Upper lobe of right lung (tissue), 1 donor: ENCODE results near the gene MGAT4C. TPM values are rescaled to one million over a fixed set of nuclear protein-coding genes. Genes with fewer than 3 reads are reported as not detected.

Source experiments
- ATAC-seq: fragments of 200-7000 bp; cut with Tn5 transposase; one replicate; pipeline ENCODE4 v1.9.1; 2020; ENCODE audit warnings: mild to moderate bottlenecking, moderate library complexity
- DNase-seq: peaks from one replicate; pipeline ENCODE4 v3.0.0-alpha.2; 2020
- H3K27ac ChIP-seq: fragments of 200-600 bp; one replicate; pipeline ENCODE4 v1.8.0; 2022
- H3K27me3 ChIP-seq: fragments of 200-600 bp; one replicate; pipeline ENCODE4 v1.8.0; 2022; ENCODE audit warnings: mild to moderate bottlenecking
- H3K36me3 ChIP-seq: fragments of 200-600 bp; one replicate; pipeline ENCODE4 v1.8.0; 2022
- H3K4me1 ChIP-seq: fragments of 200-600 bp; one replicate; pipeline ENCODE4 v1.8.0; 2022
- H3K4me3 ChIP-seq: fragments of 200-600 bp; one replicate; pipeline ENCODE4 v1.8.0; 2022; ENCODE audit warnings: mild to moderate bottlenecking
- H3K9me3 ChIP-seq: fragments of 200-600 bp; one replicate; pipeline ENCODE4 v1.8.0; 2022
- intact Hi-C: fragments of 100-400 bp; cut with DNase I; formaldehyde crosslinking; loops from one replicate; pipeline ENCODE4 v1.11.0; 2022
- total RNA-seq: library from RNA; stranded (reverse); fragmentation: NEBNext Ultra II Directional; extraction: Animal tissue kit (Norgen Biotek cat#: 25700); gene quantifications from one replicate; pipeline ENCODE4 v1.2.1, GENCODE V29; 2021
- TF ChIP-seq, protein P1 (sequence below): fragments of 200-600 bp; IDR thresholded peaks from one replicate; pipeline ENCODE4 v1.8.0; 2022; ENCODE audit warnings: antibody characterized with exemption
- donor health status: DM: no; HTN: yes; CAD: no; lungs with severe emphysema.

Gene MGAT4C
- total RNA-seq, 1 donor from 2014 or later: 0.67 TPM

DNA sequence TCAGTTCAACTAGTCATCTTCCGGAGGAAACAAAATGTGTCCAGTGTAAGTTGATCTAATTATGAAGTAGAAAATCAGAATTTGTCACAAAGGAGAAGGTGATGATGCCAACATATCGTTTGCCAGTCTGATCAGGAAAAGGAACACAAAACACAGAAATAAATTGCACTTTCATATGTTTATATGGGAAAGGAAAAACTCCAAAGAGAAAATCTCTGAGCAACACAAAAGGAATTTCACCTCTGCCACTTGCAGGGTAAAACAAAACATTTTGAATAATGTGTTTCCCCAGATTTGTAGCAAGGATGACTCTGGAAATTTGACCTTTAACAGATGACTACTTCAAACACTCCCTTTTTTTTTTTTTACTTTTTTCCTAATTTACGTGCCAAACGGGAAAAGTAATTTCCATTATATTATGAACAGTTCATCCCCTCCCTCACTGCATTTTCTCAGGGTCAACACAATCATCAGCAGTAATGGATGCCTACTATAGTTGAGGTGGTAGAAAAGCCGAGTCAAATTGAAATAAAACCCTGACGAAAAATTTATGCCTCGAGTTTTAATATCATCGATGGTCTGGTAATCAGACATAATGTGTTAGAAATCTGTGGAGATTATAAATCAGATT is 25.6 kb downstream of the MGAT4C start:
- H3K4me3 ChIP-seq: no peak overlapping the region
- H3K27me3 ChIP-seq: no peaks in the 10 kb centered on the region
- ATAC-seq (no peak), DNase-seq (no peak)
- no peaks in the 10 kb centered on the region for H3K36me3 ChIP-seq
- intact Hi-C loops: no loop called here
- H3K4me1 ChIP-seq: no peaks in the 10 kb centered on the region
- TF ChIP-seq, protein P1, sequence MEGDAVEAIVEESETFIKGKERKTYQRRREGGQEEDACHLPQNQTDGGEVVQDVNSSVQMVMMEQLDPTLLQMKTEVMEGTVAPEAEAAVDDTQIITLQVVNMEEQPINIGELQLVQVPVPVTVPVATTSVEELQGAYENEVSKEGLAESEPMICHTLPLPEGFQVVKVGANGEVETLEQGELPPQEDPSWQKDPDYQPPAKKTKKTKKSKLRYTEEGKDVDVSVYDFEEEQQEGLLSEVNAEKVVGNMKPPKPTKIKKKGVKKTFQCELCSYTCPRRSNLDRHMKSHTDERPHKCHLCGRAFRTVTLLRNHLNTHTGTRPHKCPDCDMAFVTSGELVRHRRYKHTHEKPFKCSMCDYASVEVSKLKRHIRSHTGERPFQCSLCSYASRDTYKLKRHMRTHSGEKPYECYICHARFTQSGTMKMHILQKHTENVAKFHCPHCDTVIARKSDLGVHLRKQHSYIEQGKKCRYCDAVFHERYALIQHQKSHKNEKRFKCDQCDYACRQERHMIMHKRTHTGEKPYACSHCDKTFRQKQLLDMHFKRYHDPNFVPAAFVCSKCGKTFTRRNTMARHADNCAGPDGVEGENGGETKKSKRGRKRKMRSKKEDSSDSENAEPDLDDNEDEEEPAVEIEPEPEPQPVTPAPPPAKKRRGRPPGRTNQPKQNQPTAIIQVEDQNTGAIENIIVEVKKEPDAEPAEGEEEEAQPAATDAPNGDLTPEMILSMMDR: no peak
- H3K27ac ChIP-seq: no peak overlapping the region
- no peaks in the 10 kb centered on the region for H3K9me3 ChIP-seq

- no peak overlapping the region for H3K27ac ChIP-seq
- no peaks in the 10 kb centered on the region for H3K36me3 ChIP-seq
- no peak overlapping the region for H3K4me3 ChIP-seq
- no peaks in the 10 kb centered on the region for H3K27me3 ChIP-seq
- TF ChIP-seq, protein P1: no peak
- no peak for ATAC-seq
- H3K9me3 ChIP-seq: no peaks in the 10 kb centered on the region
- intact Hi-C loops: no loop called here
- H3K4me1 ChIP-seq: no peaks in the 10 kb centered on the region
- no peak for DNase-seq
Observed at GRCh38 chr12:86229772-86230171, 26.4 kb downstream of the MGAT4C start.

- TF ChIP-seq, protein P1: no peak
- H3K27ac ChIP-seq: no peak overlapping the region
- intact Hi-C loops: no loop called here
- no peak overlapping the region for H3K4me3 ChIP-seq
- no peaks in the 10 kb centered on the region for H3K27me3 ChIP-seq
- no peak for DNase-seq
- H3K9me3 ChIP-seq: no peaks in the 10 kb centered on the region
- no peak for ATAC-seq
- H3K4me1 ChIP-seq: no peaks in the 10 kb centered on the region
- no peaks in the 10 kb centered on the region for H3K36me3 ChIP-seq
Observed at GRCh38 chr12:86228656-86229055, 27.5 kb downstream of the MGAT4C start.

DNA sequence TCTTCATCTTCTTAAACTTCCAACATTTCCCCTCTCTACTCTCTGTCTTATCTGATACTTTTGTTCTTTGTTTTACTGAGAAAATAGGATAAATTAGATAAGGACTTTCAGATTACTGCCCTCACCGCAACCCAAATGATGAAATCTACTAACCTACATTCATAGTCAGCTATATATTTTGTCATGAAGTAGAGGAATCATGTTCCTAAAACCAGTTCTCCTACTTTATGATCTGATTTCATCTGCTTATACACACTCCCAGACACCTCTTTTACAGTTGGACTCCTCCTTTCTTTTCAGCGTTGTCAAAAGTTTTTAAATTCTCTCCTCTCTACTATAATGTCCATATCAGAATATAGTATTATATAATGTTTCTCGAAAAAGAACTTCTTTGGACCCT is 29.7 kb downstream of the MGAT4C start:
- ATAC-seq: no peak
- intact Hi-C loops: no loop called here
- Histone ChIP-seq H3K4me1 (no peaks in the 10 kb centered on the region), H3K27ac (no peak overlapping the region), H3K4me3 (no peak overlapping the region), H3K36me3 (no peaks in the 10 kb centered on the region), H3K27me3 (no peaks in the 10 kb centered on the region), H3K9me3 (no peaks in the 10 kb centered on the region)
- TF ChIP-seq, protein P1: no peak
- DNase-seq: no peak

DNA sequence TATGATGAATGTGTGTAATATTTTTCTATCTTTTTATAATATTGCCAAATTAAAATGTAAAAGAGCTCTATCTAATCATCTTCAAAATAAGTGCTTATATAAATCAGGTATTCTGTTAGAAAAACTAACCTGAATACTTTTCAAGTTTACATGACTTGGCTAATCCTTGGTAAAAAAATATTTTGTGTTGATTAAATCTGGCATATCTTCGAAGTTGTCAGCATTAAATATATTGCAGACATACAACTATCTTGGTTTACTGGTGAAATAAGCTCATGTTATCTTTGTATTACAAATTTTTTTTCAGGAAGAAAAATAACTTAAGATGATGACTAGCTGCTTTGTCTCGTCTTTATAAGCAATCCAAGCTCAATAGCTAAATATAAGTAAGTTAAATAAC is 39.6 kb downstream of the MGAT4C start:
- DNase-seq: no peak
- intact Hi-C loops: no loop called here
- TF ChIP-seq, protein P1: no peak

GRCh38 chr12:86213012-86213411 is 43.2 kb downstream of the MGAT4C start:
- Histone ChIP-seq H3K4me1 (no peaks in the 10 kb centered on the region), H3K36me3 (no peaks in the 10 kb centered on the region), H3K27me3 (no peaks in the 10 kb centered on the region), H3K4me3 (no peak overlapping the region), H3K9me3 (no peaks in the 10 kb centered on the region), H3K27ac (no peak overlapping the region)
- TF ChIP-seq, protein P1: no peak
- DNase-seq (no peak), ATAC-seq (no peak)
- intact Hi-C loops: no loop called here

More for the DNA sequence above, 39.6 kb downstream of the MGAT4C start:
- H3K4me3 ChIP-seq: no peak overlapping the region
- H3K27me3 ChIP-seq: no peaks in the 10 kb centered on the region
- ATAC-seq: no peak
- no peaks in the 10 kb centered on the region for H3K4me1 ChIP-seq
- H3K27ac ChIP-seq: no peak overlapping the region
- no peaks in the 10 kb centered on the region for H3K9me3 ChIP-seq
- no peaks in the 10 kb centered on the region for H3K36me3 ChIP-seq
